Activated CD4-positive, alpha-beta T cell treated with anti-CD3 and anti-CD28 coated beads, Interleukin-2, Interleukin-4, amounts not matched to agents 100 ng/mL and 50 ng/mL, durations not matched to agents 16 hours and 8 hours (primary cell): ENCODE data around the gene PTAR1.

Experiments used
- DNase-seq: peaks from one replicate; pipeline ENCODE4 v3.0.0-alpha.2; 2020; ENCODE audit warnings: low spot score

Gene PTAR1

GRCh38 chr9:69750085-69750484 is 9.7 kb downstream of the PTAR1 start:
- DNase-seq = no peak

- DNase-seq = no peak
These were observed 11.5 kb downstream of the PTAR1 start for GRCh38 chr9:69748304-69748703.

GRCh38 chr9:69746859-69747560 is 12.8 kb downstream of the PTAR1 start:
- DNase-seq = no peak

GRCh38 chr9:69745716-69746437 is 13.9 kb downstream of the PTAR1 start:
- no peak for DNase-seq

GRCh38 chr9:69744688-69745380 is 15.0 kb downstream of the PTAR1 start:
- DNase-seq = no peak

GRCh38 chr9:69743930-69744329 is 15.9 kb downstream of the PTAR1 start:
- DNase-seq = no peak

GRCh38 chr9:69740872-69741505 is 18.8 kb downstream of the PTAR1 start:
- DNase-seq = no peak

GRCh38 chr9:69731348-69731747 is 28.5 kb downstream of the PTAR1 start:
- no peak for DNase-seq

- DNase-seq = no peak
These were observed 39.8 kb downstream of the PTAR1 start for GRCh38 chr9:69719983-69720382.

GRCh38 chr9:69719367-69719766 is 40.4 kb downstream of the PTAR1 start:
- no peak for DNase-seq

GRCh38 chr9:69718218-69718617 is 41.6 kb downstream of the PTAR1 start:
- DNase-seq = no peak

GRCh38 chr9:69715825-69716224 is 44.0 kb downstream of the PTAR1 start:
- no peak for DNase-seq

- DNase-seq = no peak
These were observed 44.7 kb downstream of the PTAR1 start for GRCh38 chr9:69715096-69715495.

GRCh38 chr9:69697475-69697874 is 62.3 kb downstream of the PTAR1 start:
- DNase-seq = no peak

- no peak for DNase-seq
These were observed 63.0 kb downstream of the PTAR1 start for GRCh38 chr9:69696802-69697201.

GRCh38 chr9:69689991-69690538 is 69.7 kb downstream of the PTAR1 start:
- no peak for DNase-seq

GRCh38 chr9:69683927-69684326 is 75.9 kb downstream of the PTAR1 start:
- no peak for DNase-seq

- DNase-seq = no peak
These were observed 80.8 kb downstream of the PTAR1 start for GRCh38 chr9:69678843-69679538.

- no peak for DNase-seq
These were observed 81.9 kb downstream of the PTAR1 start for GRCh38 chr9:69677931-69678330.

GRCh38 chr9:69675563-69675962 is 84.2 kb downstream of the PTAR1 start:
- no peak for DNase-seq

- DNase-seq = no peak
These were observed 84.9 kb downstream of the PTAR1 start for GRCh38 chr9:69674716-69675438.
